GM18861 (cell line): ENCODE data around the gene TTC23.

ENCODE experiments used
- ATAC-seq: cut with Tn5 transposase; IDR thresholded peaks from one replicate; pipeline ENCODE4 v1.9.1; 2021; ENCODE audit not compliant: unreplicated experiment

TTC23 gene

DNA sequence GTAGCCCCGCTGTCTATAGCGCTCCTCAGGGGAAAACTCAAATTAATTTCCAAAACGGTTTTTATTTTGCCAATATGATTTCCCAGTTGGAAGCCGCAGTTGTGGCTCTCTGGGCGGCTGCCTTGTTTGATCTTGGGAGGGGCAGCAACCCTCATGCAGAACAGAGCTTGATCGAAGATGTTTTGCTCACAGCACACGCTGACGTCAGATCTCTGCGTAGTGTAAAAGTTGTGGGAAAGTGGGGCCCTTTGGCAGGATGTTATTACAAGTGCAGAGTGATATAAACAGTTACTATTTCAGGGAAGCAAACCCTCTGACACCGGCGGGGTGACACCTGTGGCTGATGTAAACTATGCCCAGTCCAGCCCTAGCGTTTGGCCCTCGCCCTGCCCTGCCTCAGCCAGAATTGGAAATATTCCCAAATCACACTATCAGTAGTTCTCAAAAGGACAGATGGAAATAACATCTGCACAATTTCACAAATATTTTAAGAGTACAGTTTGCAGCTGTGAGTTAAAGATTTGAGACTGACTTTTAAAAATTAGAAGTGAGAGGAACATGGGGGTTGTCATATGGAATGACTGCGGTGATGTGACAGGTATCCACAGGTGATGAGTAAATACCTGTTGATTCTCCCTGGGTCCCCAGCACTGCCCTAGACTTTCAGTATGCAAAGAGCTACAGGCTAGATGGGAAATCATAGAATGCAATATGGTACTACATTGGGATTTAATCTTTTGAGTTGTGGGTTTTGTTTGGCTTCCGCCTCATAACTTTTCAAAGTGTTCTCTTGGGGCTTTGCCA lies 142.8 kb downstream of the TTC23 start:
- no peak for ATAC-seq

- peak; percentile 23 for ATAC-seq
Measured at GRCh38 chr15:99105514-99106341, 143.7 kb downstream of the TTC23 start.

- ATAC-seq: peak; percentile 34
Measured at GRCh38 chr15:99104788-99105513, 144.4 kb downstream of the TTC23 start, which contains the start of gene SYNM. Gene SYNM (plus strand): TSS chr15:99105080. CDS start chr15:99105200, 120 bp downstream.

- no peak for ATAC-seq
Measured at GRCh38 chr15:99103279-99103678, 146.1 kb downstream of the TTC23 start.

DNA sequence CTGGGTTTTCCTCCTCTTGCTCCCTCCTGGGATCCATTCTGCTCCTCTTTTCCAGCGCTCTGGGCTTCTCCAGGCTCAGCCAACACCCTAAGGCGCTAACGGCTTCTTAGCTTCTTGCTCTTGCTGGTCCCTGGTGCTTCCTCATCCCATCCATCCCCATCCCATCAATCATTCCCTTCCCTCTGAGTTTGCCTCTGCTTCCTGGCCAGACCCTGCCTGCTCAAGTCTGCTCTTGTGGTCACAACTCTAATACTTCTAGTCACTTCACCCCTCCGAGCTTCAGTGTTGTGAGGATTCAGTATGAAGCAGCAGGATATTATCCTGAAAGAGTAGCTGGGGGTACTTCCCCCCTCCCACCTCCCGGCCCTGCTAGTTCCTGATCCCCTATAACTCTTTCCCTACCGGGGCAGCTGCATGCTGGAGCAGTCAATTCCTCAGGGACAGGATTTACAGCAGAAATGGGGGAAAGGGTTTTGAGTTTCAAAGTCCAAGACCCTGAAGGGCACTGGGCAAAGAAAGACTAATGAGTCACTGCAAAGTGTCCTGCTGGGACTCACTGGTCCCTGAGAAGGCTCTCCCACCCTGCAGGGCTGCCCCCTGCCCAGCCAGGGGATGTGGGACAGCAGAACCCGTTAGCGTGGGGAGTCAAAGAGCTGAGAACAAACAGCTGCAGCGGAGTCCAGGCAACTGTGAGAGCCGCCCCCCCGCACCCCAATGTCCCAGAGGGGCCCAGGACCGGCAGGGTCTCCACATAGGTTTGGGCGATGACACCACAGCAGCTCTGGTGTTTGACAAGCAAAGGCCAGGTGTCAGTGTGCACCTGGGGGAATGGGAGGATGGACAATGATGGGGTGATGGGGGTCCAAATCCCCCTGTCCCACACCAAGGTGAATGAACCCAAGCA lies 146.8 kb downstream of the TTC23 start:
- no peak for ATAC-seq

DNA sequence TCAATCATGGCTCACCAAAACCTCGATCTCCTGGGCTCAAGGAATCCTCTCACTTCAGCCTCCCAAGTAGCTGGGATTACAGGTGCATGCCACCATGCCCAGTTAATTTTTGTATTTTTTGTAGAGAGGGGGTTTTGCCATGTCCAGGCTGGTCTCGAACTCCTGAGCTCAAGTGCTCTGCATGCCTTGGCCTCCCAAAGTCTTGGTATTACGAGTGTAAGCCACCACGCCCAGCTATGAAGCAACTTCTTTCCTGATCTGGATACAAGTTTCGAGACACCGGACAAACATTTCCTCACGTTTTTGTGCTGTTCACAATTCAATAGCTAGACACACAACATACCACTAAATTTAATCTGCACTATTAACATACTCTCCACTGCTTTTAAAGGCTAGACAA lies 147.9 kb downstream of the TTC23 start:
- ATAC-seq: no peak

- ATAC-seq: no peak
Measured at GRCh38 chr15:99100245-99101173, 148.9 kb downstream of the TTC23 start.

DNA sequence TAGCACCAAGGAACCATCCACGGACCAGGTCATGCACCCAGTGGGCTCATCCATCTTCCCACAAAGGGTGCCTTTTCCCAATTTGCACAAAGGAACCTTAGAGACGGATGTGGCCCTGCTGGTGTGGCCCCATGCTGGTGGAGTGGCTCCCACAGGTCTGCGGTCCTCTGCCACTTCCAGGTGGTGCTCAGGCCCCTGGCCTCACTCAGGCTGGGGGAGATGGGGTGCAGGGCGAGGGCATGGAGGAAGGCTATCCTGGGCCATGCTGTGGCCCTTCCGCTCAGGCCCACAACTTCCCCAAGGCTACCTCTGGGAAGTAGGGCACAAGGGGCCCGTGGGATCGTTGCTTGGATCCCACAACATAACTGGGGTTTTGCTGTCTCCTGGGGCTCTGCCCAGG lies 149.7 kb downstream of the TTC23 start:
- ATAC-seq: no peak

DNA sequence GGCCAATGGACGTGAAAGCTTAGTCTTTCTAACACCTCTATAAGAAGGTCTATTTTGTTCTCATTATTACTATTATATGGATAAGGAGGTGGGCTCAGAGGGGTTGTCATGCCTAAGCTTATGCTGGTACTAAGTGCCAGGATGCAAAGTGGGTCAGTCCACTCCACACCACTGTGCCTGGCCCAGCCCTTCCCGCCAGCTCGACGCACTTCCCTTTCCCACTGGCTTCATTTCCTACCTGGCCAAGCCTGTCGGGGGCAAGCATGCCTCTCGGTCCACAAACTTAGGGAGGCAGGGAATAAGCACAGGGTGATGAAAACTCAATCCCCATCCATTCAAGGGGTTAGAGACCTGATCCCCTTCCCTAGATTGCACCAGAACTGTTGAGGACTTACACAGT lies 150.4 kb downstream of the TTC23 start:
- ATAC-seq: no peak

GRCh38 chr15:99098426-99098825 lies 151.0 kb downstream of the TTC23 start:
- no peak for ATAC-seq

GRCh38 chr15:99097441-99098410 lies 151.7 kb downstream of the TTC23 start:
- no peak for ATAC-seq

- no peak for ATAC-seq
Measured at GRCh38 chr15:99096894-99097426, 152.4 kb downstream of the TTC23 start.

- no peak for ATAC-seq
Measured at GRCh38 chr15:99096173-99096893, 153.0 kb downstream of the TTC23 start.

DNA sequence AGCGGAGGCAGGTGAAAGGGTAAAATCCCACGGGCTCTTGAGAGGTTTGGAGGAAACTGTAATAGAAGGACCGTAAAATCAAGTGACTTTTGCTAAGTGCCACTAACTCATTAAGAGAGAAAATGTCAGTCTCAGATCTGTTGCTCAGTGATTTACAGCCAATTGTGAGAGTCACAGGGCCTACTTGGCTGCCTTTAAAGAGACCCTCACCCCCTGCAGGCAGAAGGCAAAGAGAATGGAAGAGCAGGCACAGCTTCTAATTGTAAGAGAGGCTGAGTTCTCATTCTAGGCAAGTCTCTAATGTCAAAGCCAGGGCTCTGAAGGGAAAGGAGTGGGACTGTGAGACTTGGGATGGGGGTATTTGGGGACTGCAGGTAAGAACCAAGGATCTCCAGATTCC lies 153.8 kb downstream of the TTC23 start:
- no peak for ATAC-seq

DNA sequence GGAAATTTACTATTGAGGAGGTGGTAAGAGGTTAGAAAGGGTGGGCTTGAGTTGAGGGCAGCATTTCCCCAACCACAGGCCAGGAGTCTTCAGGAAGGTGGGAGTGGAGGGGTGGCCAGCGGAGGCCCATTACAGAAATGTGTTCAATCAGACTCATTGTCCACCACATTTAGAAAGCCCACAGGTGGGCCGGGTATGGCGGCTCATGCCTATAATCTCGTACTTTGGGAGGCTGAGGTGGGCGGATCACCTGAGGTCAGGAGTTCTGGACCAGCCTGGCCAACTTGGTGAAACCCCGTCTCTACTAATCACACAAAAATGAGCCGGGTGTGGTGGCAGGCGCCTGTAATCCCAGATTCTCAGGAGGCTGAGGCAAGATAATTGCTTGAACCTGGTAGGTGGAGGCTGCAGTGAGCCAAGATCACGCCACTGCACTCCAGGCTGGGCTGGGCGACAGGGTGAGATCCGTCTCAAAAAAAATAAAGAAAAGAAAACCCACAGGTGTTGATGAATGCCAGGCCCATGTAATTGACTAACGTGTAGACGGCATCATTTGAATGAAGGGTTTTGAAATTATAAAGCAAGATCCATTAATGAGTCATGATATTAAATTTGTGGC lies 156.7 kb downstream of the TTC23 start:
- ATAC-seq: no peak

GRCh38 chr15:99090938-99091337 lies 158.4 kb downstream of the TTC23 start:
- no peak for ATAC-seq
